Measurements from ENCODE around the gene GPR150. TPM values are rescaled to one million over a fixed set of nuclear protein-coding genes. Genes with fewer than 3 reads are reported as not detected.

GPR150 gene
- total and polyA plus RNA-seq, 9 of the 15 experiments (the other 6 are each of a cell fraction or from before 2014, with no cell fraction given), result not detected

GRCh38 chr5:95647886-95648860, 28.3 kb downstream of the GPR150 start (continued):
- TF ChIP-seq RAD51 (IDR thresholded peaks at IDR 0.05; ENCODE audit: borderline replicate concordance, low read depth) (no peak), MEF2D (tag; conservative IDR thresholded peaks at IDR 0.05; ENCODE audit: low read depth) (no peak), CBX1 (IDR thresholded peaks at IDR 0.05; ENCODE audit: low read depth) (no peak), BRCA1 (IDR thresholded peaks at IDR 0.05) (no peak), BRCA1 (CRISPR knock-in tag; IDR thresholded peaks at IDR 0.05) (no peak), MBD2 (IDR thresholded peaks at IDR 0.05; ENCODE audit: borderline replicate concordance, low read depth) (peak; percentile 59), MYC (IDR thresholded peaks at IDR 0.05; ENCODE audit: low read depth, low read length) (peak; percentile 59; the same call in 1 of the 2 replicates), MYC (CRISPR knock-in tag; IDR thresholded peaks at IDR 0.05; ENCODE audit: borderline replicate concordance, low read depth) (no peak), ATF1 (CRISPR knock-in tag; IDR thresholded peaks at IDR 0.05) (no peak), ATF1 (tag; IDR thresholded peaks at IDR 0.05) (peak; percentile 75), ZNF263 (CRISPR knock-in tag; IDR thresholded peaks at IDR 0.05; ENCODE audit: borderline replicate concordance) (no peak), ZBTB9 (CRISPR knock-in tag; IDR thresholded peaks at IDR 0.05) (no peak), ZNF174 (CRISPR knock-in tag; IDR thresholded peaks at IDR 0.05) (no peak), MCM2 (IDR thresholded peaks at IDR 0.05; ENCODE audit: low read depth) (no peak), SOX6 (IDR thresholded peaks at IDR 0.05) (peak; percentile 54; the same call in 1 of the 2 replicates), SMARCE1 (IDR thresholded peaks at IDR 0.05) (peak; percentile 79), ZNF778 (CRISPR knock-in tag; IDR thresholded peaks at IDR 0.05) (no peak), TAF1 (IDR thresholded peaks at IDR 0.05; ENCODE audit: control insufficient read depth, extremely low read depth, insufficient read depth, low read length, severe bottlenecking) (peak; percentile 33), BHLHE40 (IDR thresholded peaks at IDR 0.05; ENCODE audit: low read length) (peak; percentile 44; the same call in 1 of the 2 replicates), ZNF584 (CRISPR knock-in tag; IDR thresholded peaks at IDR 0.05; ENCODE audit: low read depth) (no peak), HES1 (IDR thresholded peaks at IDR 0.05; ENCODE audit: low read depth) (no peak), CHD1 (IDR thresholded peaks at IDR 0.05; ENCODE audit: low read length) (peak; percentile 48)
- TF ChIP-seq, protein P1, sequence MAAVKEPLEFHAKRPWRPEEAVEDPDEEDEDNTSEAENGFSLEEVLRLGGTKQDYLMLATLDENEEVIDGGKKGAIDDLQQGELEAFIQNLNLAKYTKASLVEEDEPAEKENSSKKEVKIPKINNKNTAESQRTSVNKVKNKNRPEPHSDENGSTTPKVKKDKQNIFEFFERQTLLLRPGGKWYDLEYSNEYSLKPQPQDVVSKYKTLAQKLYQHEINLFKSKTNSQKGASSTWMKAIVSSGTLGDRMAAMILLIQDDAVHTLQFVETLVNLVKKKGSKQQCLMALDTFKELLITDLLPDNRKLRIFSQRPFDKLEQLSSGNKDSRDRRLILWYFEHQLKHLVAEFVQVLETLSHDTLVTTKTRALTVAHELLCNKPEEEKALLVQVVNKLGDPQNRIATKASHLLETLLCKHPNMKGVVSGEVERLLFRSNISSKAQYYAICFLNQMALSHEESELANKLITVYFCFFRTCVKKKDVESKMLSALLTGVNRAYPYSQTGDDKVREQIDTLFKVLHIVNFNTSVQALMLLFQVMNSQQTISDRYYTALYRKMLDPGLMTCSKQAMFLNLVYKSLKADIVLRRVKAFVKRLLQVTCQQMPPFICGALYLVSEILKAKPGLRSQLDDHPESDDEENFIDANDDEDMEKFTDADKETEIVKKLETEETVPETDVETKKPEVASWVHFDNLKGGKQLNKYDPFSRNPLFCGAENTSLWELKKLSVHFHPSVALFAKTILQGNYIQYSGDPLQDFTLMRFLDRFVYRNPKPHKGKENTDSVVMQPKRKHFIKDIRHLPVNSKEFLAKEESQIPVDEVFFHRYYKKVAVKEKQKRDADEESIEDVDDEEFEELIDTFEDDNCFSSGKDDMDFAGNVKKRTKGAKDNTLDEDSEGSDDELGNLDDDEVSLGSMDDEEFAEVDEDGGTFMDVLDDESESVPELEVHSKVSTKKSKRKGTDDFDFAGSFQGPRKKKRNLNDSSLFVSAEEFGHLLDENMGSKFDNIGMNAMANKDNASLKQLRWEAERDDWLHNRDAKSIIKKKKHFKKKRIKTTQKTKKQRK (IDR thresholded peaks at IDR 0.05; ENCODE audit: borderline replicate concordance, low read depth, low read length), result no peak
